ENCODE measurements around the gene KIAA1217.
"Not testable (repeated sequence)": the region's sequence is repeated elsewhere in the genome, so short reads cannot be mapped to it uniquely, and the experiment has no call there.

Gene KIAA1217

DNA sequence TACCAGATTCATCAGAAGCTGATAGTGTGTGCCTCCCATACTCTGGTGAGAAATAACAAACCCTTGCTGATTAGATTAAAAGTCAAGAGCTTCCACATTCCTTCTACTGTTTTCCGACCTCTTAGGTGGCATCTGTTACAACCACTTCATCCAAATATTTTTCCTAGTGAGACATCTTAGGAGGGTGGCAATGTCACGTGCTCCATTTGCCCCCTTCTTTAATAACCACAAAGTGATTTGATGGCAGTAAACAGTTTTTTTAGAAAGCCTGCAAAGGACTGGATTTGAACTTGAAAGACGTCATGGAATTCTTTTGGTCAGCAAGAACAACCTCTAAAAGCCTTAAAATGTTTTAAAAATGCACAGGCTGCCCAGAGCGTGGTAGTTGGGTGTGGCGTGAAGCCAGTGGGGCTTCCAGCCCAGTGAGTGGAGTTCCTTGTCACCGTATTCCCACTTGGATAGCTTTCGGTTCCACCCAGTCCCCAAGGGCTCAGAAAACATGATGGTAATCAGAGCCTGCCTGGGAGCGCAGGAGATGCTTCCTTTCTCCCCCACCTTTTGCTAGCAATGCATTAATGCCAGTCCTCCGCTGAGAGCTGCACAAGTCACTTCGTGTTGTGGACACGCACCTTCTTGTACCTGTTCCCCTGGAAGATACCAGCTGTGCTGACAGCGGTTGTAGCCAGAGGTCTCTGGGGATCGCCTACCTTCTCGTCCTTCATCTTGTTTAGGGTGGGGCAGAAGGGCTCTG lies 256.4 kb downstream of the KIAA1217 start:
- Mint-ChIP-seq H3K27me3 (no peaks in the 10 kb centered on the region), H3K36me3 (no peaks in the 10 kb centered on the region), H3K9me3 (no peaks in the 10 kb centered on the region), H3K4me1 (peaks cover 11% of the 10 kb centered on the region), H3K4me3 (no peak overlapping the region), H3K27ac (no peak overlapping the region)

DNA sequence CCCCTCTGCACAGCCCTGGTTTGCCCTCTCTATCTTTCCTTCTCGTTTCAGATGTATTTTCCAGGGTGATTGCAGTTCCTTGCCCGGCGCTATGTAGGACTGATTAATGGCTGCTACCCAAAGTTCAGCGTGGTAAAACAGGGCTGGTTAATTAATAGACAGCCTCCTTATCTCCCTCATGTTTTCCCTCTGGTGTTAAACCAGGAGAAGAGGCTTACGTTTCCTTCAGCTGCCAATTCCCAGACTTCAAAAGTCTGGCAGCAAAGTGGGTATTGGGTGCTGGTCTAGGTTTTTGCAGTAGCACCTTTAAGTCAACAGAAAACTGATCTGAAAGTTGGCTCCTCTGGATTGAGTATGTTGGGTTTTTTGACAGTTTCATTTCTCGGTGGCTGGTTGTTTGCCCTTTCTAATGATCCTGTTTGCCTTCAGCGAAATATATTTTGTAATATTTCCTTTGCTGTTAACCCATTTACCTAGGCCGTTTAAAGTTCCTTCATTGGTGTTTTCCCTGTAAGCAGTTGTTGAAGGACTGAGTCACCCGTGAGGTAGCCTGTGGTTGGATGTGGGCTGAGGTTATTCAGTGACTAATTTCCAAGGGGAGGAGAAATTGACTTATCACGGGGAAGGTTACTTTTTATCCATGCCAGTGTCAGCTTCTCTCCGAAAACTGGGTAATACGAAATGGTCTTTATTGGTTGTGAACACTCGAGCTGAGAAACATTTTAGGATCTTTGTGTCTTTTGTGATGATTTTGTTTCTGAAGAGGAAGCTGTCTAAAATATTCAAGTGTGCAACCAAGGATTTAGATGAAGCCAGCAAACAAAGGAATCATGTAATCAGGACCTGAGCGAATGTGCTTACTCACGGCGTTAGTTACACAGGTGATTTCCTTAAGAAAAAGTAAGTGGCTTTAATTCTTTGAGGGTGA lies 257.2 kb downstream of the KIAA1217 start:
- peaks cover 11% of the 10 kb centered on the region for H3K4me1 Mint-ChIP-seq
- peaks cover 2% of the 10 kb centered on the region for H3K27me3 Mint-ChIP-seq
- no peak overlapping the region for H3K4me3 Mint-ChIP-seq
- H3K27ac Mint-ChIP-seq: no peak overlapping the region
- no peaks in the 10 kb centered on the region for H3K36me3 Mint-ChIP-seq
- H3K9me3 Mint-ChIP-seq: no peaks in the 10 kb centered on the region

DNA sequence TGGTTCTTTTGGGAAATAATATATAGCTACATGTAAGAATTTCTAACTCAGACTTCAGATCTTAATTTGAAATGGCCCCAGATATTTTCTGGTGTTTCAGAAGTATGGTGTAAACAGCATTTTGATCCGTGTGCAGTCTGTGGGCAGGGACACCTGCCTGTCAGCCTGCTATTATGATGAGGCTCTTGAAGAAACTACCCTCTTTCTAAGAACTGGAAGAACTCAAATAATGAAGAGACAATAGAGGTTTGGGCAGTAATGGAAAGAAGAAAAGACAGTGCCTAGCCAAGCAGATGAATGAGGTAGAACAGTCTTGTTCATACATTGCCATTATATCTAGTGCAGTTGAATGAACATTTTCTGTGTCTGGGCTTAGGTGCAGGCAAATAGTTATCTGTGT lies 258.2 kb downstream of the KIAA1217 start:
- Mint-ChIP-seq H3K36me3 (no peaks in the 10 kb centered on the region), H3K9me3 (no peaks in the 10 kb centered on the region), H3K27ac (no peak overlapping the region), H3K27me3 (peaks cover 4% of the 10 kb centered on the region), H3K4me3 (no peak overlapping the region), H3K4me1 (peaks cover 11% of the 10 kb centered on the region)

DNA sequence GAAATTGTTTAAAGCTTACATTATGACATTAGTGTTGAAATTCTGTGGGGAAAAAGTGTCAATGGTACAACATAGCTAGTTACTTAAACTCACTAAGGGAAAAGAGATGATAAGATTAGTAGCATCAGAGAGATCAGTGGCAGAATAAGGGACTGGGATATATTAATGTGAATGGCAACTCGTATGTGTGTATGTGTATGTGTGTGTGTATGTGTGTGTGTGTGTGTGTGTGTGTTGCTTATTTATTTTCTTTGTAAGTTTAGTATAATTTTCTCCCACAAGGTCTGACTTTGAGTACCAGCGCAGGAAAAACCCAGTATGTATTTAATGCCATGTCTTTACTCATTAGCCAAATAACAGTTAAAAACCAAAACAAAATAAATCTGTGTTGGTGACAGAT lies 258.7 kb downstream of the KIAA1217 start:
- Mint-ChIP-seq H3K4me1 (peaks cover 11% of the 10 kb centered on the region), H3K27me3 (peaks cover 7% of the 10 kb centered on the region), H3K9me3 (no peaks in the 10 kb centered on the region), H3K36me3 (no peaks in the 10 kb centered on the region), H3K27ac (no peak overlapping the region), H3K4me3 (no peak overlapping the region)

DNA sequence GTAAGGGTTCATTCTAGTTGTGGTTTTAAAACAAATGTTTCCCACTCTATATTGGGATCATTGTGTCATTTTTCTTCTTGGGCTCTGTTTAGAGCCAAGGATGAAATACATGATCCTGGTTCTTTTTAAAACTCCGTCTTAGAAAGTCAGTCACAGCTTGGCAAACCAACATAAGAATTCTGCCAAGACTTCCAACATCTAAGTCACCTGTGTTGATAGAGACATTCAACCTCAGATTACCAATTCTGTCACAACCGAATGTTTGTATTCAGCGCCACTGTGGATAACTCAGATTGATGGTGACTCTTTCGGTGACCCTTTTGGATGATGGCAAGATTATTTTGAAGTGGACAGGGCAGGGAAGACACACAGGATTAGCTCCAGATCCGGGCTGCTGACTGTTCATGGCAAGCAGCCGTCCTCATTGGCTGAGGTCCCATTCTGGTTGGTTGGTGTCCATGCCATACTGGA lies 259.4 kb downstream of the KIAA1217 start:
- no peak overlapping the region for H3K27ac Mint-ChIP-seq
- no peaks in the 10 kb centered on the region for H3K36me3 Mint-ChIP-seq
- no peak overlapping the region for H3K4me3 Mint-ChIP-seq
- H3K4me1 Mint-ChIP-seq: peaks cover 11% of the 10 kb centered on the region
- no peaks in the 10 kb centered on the region for H3K9me3 Mint-ChIP-seq
- peaks cover 12% of the 10 kb centered on the region for H3K27me3 Mint-ChIP-seq

DNA sequence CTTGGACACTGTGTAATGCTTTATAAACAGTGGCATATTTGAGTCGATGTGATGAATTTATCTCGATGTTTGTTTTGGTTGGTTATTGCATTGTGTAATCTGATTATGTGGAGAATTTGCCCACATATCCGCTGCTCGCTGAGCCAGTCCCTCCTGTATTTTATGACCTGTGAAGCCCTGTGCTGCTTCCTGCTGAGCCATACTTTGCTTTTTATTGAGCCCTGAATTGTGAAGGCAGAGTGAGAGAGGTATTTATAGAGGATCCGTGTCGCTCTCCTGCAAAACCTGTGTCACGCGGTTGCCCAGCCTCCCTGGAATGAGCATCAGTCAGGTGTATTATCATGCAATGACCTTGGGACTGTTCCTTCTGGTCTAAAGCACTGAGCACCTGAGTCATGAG lies 261.1 kb downstream of the KIAA1217 start:
- Mint-ChIP-seq H3K4me1 (no peaks in the 10 kb centered on the region), H3K27me3 (peaks cover 19% of the 10 kb centered on the region), H3K9me3 (peaks cover 2% of the 10 kb centered on the region), H3K36me3 (no peaks in the 10 kb centered on the region), H3K27ac (no peak overlapping the region), H3K4me3 (no peak overlapping the region)

DNA sequence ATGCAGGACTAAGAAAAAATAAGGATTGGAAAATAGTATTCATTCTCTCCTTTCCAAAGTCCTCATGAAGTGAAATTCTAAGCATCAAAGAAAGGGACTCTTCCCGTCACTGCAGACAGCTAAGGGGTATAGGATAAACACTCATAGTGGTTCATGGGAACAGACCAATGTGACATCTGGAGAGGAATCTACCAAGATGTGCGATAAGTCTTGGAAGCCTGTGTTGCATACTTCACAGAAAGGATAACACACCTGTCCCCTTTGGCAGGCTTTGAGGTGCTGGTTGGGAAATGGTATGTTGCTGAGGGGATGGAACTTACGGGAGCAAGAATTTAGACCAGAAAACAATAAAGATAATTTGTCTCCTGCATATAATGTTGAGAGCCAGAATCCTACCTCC lies 266.7 kb downstream of the KIAA1217 start:
- Mint-ChIP-seq H3K4me1 (no peaks in the 10 kb centered on the region), H3K27ac (no peak overlapping the region)

DNA sequence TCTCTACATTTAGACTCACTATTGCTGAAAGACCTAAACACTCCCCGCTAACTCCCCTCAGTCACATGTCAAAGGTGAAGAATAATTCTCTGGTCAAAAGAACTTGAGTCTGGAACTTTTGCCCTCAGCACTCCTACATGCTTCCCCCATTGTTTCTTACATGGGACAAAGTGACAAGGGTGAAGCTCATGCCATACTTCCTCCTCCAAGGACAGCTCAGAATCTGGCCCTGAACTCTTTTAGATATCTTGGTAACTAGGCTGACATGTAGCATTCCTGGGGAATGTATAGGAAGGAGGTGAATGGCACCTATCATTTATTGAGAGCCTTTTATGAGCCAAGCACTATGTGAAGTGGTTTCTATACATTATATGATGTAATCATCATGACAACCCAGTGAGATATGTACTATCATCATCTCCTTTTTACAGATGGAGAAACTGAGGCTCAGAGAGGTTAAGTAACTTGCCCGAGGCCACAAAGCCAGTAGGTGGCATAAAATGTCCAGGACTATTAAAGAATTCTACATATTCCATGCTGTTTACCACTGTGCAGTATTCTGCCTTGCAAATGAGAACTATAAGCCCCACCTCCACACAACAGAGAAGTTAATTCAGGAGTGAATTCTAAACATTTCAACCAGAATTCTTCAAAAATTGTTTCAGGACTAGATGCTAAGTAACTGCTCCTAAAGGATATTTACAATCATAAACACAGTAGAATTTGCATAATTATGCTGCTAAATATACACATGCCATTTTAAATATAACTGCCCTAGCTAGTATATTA lies 268.2 kb downstream of the KIAA1217 start:
- peaks cover 15% of the 10 kb centered on the region for H3K27me3 Mint-ChIP-seq
- no peaks in the 10 kb centered on the region for H3K36me3 Mint-ChIP-seq
- no peaks in the 10 kb centered on the region for H3K4me1 Mint-ChIP-seq
- no peak overlapping the region for H3K27ac Mint-ChIP-seq
- H3K9me3 Mint-ChIP-seq: peaks cover 11% of the 10 kb centered on the region
- no peak overlapping the region for H3K4me3 Mint-ChIP-seq

More for the DNA sequence above, 266.7 kb downstream of the KIAA1217 start:
- H3K36me3 Mint-ChIP-seq: no peaks in the 10 kb centered on the region
- H3K4me3 Mint-ChIP-seq: no peak overlapping the region
- H3K27me3 Mint-ChIP-seq: peaks cover 19% of the 10 kb centered on the region
- H3K9me3 Mint-ChIP-seq: peaks cover 11% of the 10 kb centered on the region

DNA sequence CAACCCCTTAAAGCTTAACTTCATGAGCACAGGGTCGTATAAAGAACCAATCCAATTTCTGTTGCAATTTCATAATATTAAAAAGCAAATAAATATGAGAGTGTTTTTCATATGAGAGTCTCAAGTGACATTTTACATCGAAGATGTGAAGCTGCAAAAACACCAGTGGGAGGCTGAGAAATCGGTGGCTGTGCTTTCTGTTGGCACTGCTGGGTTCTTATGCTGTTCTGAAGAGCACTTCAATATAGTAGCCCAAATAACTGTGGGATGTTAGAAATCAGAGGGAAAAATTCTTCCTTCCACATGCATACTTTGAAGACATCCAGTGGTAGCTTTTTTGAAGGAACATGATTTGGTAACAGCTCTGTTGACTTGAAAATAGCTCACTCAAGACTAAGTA lies 269.0 kb downstream of the KIAA1217 start:
- peaks cover 11% of the 10 kb centered on the region for H3K9me3 Mint-ChIP-seq

DNA sequence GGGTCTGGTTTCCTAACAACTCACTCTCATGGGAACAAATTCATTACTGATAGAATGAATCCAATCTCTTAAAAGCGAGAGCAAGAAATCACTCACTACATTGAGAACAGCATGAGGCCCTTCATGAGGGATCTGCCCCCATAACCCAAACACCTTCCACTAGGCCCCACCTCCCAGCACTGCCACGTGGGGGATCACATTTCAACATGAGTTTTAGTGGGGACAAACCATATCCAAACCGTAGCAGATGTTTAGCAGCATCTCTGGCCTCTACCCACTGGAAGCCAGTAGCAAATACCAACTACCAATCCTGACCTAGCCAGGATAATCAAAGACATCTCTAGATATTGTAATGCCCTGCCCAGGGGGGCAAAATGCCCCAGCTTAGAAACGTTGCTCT lies 270.9 kb downstream of the KIAA1217 start:
- Mint-ChIP-seq H3K27me3 (peaks cover 1% of the 10 kb centered on the region), H3K36me3 (no peaks in the 10 kb centered on the region), H3K4me1 (no peaks in the 10 kb centered on the region), H3K27ac (no peak overlapping the region), H3K9me3 (peaks cover 11% of the 10 kb centered on the region), H3K4me3 (no peak overlapping the region)

More for the DNA sequence above, 269.0 kb downstream of the KIAA1217 start:
- Mint-ChIP-seq H3K4me1 (no peaks in the 10 kb centered on the region), H3K4me3 (no peak overlapping the region), H3K27ac (no peak overlapping the region), H3K36me3 (no peaks in the 10 kb centered on the region), H3K27me3 (peaks cover 12% of the 10 kb centered on the region)

DNA sequence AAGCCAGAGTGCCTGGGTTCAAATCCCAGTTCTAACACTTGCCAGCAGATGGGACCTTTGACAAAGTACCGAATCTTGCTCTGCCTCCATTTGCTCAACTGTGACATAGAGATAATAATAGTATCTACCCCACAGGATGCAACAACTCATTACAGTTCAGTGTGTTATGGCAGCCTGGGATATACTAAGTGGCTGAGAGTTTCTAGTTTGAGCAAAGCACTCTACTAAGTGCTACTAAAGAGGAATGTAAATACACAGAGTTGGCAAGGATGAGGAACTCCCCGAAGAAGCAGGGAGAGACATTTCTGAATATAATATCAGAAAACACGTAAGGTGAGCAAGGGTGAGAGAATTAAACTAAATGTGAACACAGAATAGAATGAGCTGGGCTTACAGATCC lies 271.5 kb downstream of the KIAA1217 start:
- Mint-ChIP-seq H3K4me1 (no peaks in the 10 kb centered on the region), H3K4me3 (no peak overlapping the region), H3K27ac (no peak overlapping the region), H3K9me3 (peaks cover 4% of the 10 kb centered on the region), H3K36me3 (no peaks in the 10 kb centered on the region), H3K27me3 (peaks cover 1% of the 10 kb centered on the region)

DNA sequence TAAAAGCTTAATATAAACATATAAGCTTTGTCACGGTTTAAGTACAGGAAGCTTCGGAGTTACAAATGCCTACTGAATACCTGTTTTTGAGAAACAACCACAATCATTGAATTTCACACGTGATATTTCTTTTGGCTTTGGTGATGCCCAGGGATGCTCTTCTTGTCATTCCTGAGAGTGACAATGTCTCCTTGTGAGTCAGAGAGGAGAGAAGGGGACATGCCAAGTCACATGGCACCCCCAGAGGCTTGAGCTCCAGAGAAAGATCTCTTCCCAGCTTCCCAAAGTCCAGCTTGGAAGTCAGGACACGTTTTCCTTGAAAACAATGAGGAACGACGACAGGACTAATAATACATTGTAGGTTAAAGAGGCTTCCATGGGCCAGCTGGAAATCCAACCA lies 272.3 kb downstream of the KIAA1217 start:
- Mint-ChIP-seq H3K4me3 (no peak overlapping the region), H3K27me3 (peaks cover 1% of the 10 kb centered on the region), H3K9me3 (peaks cover 3% of the 10 kb centered on the region)

DNA sequence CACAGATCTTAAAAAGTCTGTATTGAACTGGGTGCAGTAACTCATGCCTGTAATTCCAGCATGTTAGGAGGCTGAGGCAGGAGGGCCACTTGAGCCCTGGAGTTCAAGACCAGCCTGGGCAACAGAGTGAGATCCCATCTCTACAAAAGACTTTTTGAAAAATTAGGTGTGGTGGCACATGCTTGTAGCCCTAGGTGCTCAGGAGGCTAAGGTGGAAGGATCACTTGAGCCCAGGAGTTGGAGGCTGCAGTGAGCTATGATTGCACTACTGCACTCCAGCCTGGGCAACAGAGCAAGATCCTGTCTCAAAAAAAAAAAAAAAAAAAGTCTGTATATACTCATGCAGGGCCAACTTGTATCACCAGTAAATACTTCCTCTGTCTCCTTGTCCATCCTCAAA lies 273.8 kb downstream of the KIAA1217 start:
- not testable (repeated sequence) for H3K36me3 Mint-ChIP-seq, H3K4me3 Mint-ChIP-seq, H3K9me3 Mint-ChIP-seq, H3K27ac Mint-ChIP-seq, H3K27me3 Mint-ChIP-seq, H3K4me1 Mint-ChIP-seq

More for the DNA sequence above, 272.3 kb downstream of the KIAA1217 start:
- Mint-ChIP-seq H3K27ac (no peak overlapping the region), H3K4me1 (no peaks in the 10 kb centered on the region), H3K36me3 (no peaks in the 10 kb centered on the region)

DNA sequence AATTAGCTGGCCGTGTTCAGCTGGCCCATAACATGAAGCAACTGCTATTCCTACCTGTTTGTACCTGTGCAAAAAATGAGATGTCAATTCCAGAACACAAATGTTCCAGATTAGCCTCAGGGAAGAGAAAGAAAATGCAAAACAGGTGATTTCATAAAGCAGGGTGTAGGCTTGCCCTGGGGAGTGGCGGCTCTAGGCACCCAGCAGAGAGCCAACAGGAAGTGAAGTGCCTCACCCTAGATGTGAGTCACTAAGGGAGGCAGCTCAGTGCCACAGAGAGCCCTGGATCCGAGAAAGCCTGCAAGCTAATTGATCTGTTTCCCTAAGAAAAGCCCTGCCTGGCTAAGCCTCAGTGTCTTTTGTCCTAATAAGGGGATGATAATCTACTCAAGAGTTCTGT lies 274.8 kb downstream of the KIAA1217 start:
- H3K9me3 Mint-ChIP-seq: peaks cover 3% of the 10 kb centered on the region
- H3K27ac Mint-ChIP-seq: no peak overlapping the region
- no peaks in the 10 kb centered on the region for H3K4me1 Mint-ChIP-seq
- H3K27me3 Mint-ChIP-seq: peaks cover 3% of the 10 kb centered on the region
- no peak overlapping the region for H3K4me3 Mint-ChIP-seq
- no peaks in the 10 kb centered on the region for H3K36me3 Mint-ChIP-seq

DNA sequence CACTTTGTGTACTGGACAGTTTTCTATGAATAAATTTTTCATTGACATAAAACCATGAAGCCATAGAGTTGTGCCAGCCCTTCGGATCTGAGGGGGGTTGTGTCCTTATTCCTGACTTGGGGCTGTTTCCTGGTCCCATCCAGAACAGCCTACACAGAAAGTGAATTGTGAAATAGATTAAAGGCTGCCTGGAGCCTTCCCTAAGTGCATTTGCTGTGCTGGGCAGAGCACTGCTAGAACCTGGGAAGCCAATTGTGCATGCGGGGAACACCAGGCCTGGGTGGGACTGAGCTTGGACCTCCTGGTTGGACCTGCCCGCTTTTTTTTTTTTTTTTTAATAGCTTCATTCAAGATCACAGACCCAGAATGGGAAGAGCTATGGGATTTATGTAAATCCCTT lies 275.8 kb downstream of the KIAA1217 start:
- no peaks in the 10 kb centered on the region for H3K4me1 Mint-ChIP-seq
- H3K4me3 Mint-ChIP-seq: no peak overlapping the region
- no peaks in the 10 kb centered on the region for H3K36me3 Mint-ChIP-seq
- no peak overlapping the region for H3K27ac Mint-ChIP-seq
- no peaks in the 10 kb centered on the region for H3K9me3 Mint-ChIP-seq
- H3K27me3 Mint-ChIP-seq: peaks cover 3% of the 10 kb centered on the region

Data from activated naive CD4-positive, alpha-beta T cell treated with anti-CD3 and anti-CD28 coated beads, Interleukin-2, amount 50 U/mL, for 24 hours (primary cell).